ENCODE data around the gene ASCC3. TPM values are rescaled to one million over a fixed set of nuclear protein-coding genes. Genes with fewer than 3 reads are reported as not detected.

The ASCC3 gene
- total and polyA plus RNA-seq, 2 of the 4 experiments (the other 2 are of a cell fraction) = 25.8 to 104 TPM

DNA sequence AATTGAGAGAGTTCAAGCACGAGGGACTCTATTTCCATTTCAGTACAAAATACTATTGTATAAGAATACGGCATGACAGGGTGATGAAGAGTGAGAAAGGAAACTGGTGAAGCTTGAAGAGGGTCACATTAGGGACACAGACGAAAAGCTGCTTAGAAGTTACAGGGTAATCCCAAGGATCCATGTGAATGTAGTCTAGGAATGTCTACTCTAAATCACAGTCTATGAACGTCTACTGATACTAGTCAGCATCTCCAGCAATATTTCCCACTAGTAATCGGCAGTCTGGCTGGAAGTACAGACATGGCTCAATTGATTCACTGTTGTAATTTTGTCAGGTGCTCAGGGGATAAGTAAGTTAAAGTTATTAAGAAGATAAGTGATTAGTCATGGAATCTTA is 156.4 kb downstream of the ASCC3 start:
- H3K79me1 ChIP-seq (ENCODE audit: low read depth in 1 of 2, low read length in 2 of 2) = peaks cover 0 to 16% of the 10 kb centered on the region in 2 experiments; a peak in 2 of 4 replicates
- no peak overlapping the region for H3K9ac ChIP-seq (ENCODE audit: low read depth, low read length)
- H4K5ac ChIP-seq (ENCODE audit: low read depth, low read length) = no peak overlapping the region
- no peaks in the 10 kb centered on the region for H3K4me1 ChIP-seq (ENCODE audit: control insufficient read depth, insufficient read depth, low read length)
- H3K9me3 ChIP-seq (ENCODE audit: control insufficient read depth, insufficient read depth, low read length) = no peaks in the 10 kb centered on the region
- H4K20me1 ChIP-seq (ENCODE audit: insufficient read depth, low read length) = no peaks in the 10 kb centered on the region; the same call in 1 of the 2 replicates
- H3K27ac ChIP-seq (ENCODE audit: insufficient read depth, low read length) = no peak overlapping the region
- H2BK20ac ChIP-seq (ENCODE audit: low read depth, low read length) = no peak overlapping the region
- intact Hi-C loops (cut with micrococcal nuclease) (loop anchor here (5.0 kb wide), 1 partner anchor 607 kb away; no protein-coding TSS in a partner anchor), in situ Hi-C loops (cut with MboI; ENCODE audit: low sequenced_read_pairs) (no loop called here), dilution Hi-C loops (cut with HindIII; ENCODE audit: low sequenced_read_pairs, unreplicated experiment) (no loop called here)
- H3K9me1 ChIP-seq (ENCODE audit: insufficient read depth, low read length) = no peaks in the 10 kb centered on the region
- no peak overlapping the region for H3K56ac ChIP-seq (ENCODE audit: extremely low read depth, insufficient read depth, low read length)
- H2BK15ac ChIP-seq (ENCODE audit: low read depth, low read length) = no peak overlapping the region
- no peak overlapping the region for H2AK5ac ChIP-seq (ENCODE audit: low read depth, low read length)
- H2BK5ac ChIP-seq (ENCODE audit: low read depth, low read length, poor library complexity, severe bottlenecking) = no peak overlapping the region
- no peak overlapping the region for H2BK120ac ChIP-seq (ENCODE audit: low read depth, low read length)
- 0 out of 2 replicates have a peak, but pooled peaks cover 1% of the 10 kb centered on the region for H3K36me3 ChIP-seq (ENCODE audit: control insufficient read depth, insufficient read depth, low read length)
- H3K23ac ChIP-seq (ENCODE audit: low read depth, low read length) = no peak overlapping the region
- BruUV-seq (replicated peaks) = no TSS peak
- ChIA-PET CTCF (no interaction called here), POLR2A (ENCODE audit: unreplicated experiment) (no interaction called here)
- no peak overlapping the region for H3K18ac ChIP-seq (ENCODE audit: low read depth, low read length)
- DNase-seq (no peak), ATAC-seq (ENCODE audit: low read depth) (no peak)
- TF ChIP-seq CEBPB (IDR thresholded peaks at IDR 0.05; ENCODE audit: low read depth, low read length) (no peak), CHD1 (IDR thresholded peaks at IDR 0.05; ENCODE audit: low read depth, low read length) (no peak), RAD21 (IDR thresholded peaks at IDR 0.05; ENCODE audit: low read length) (no peak), MXI1 (IDR thresholded peaks at IDR 0.05; ENCODE audit: borderline replicate concordance, low read depth, low read length) (no peak), RCOR1 (IDR thresholded peaks at IDR 0.05; ENCODE audit: insufficient replicate concordance, low read length) (no peak), RFX5 (IDR thresholded peaks at IDR 0.05; ENCODE audit: low read depth, low read length) (no peak), MAFK (IDR thresholded peaks at IDR 0.05; ENCODE audit: low read depth, low read length) (no peak)
- H4K91ac ChIP-seq (ENCODE audit: insufficient read depth, low read depth, low read length) = no peak overlapping the region
- H4K8ac ChIP-seq (ENCODE audit: low read depth in 2 of 2, low read length in 2 of 2) = no peak overlapping the region
- no peaks in the 10 kb centered on the region for H3K27me3 ChIP-seq (ENCODE audit: control insufficient read depth, insufficient read depth, low read length)
- no peak overlapping the region for H2AK9ac ChIP-seq (replicated peaks; ENCODE audit: low read depth, low read length, poor library complexity)
- H3K4me3 ChIP-seq (ENCODE audit: insufficient read depth, low read depth, low read length) = no peak overlapping the region
- H3K4me2 ChIP-seq (ENCODE audit: low read depth, low read length) = no peak overlapping the region
- no peak overlapping the region for H3K4ac ChIP-seq (ENCODE audit: low read depth, low read length)
- H2AFZ ChIP-seq (replicated peaks; ENCODE audit: low read length, poor library complexity) = no peak overlapping the region
- H3K14ac ChIP-seq (replicated peaks; ENCODE audit: low read depth, low read length) = no peak overlapping the region
- no CpG with 5 or more reads among the region's 5 CpGs for WGBS, 2 experiments (ENCODE audit: extremely low coverage in 2 of 2, insufficient read length in 1 of 2)
